GM06990 (cell line): ENCODE results near the gene PACRG.

Experiments used
- DNase-seq: peaks from one replicate; pipeline ENCODE4 v3.0.0-alpha.2; 2011; ENCODE audit not compliant: insufficient read length; ENCODE audit errors: extremely low read depth
- H3K27me3 ChIP-seq: replicated peaks from 2 replicates; pipeline ENCODE4 v1.6.0; 2011; ENCODE audit warnings: low read length; ENCODE audit not compliant: control insufficient read depth, insufficient read depth
- H3K36me3 ChIP-seq: 2 replicates; pipeline ENCODE4 v1.5.1; 2011; ENCODE audit warnings: low read length; ENCODE audit not compliant: control insufficient read depth, insufficient read depth
- H3K4me3 ChIP-seq: replicated peaks from 2 replicates; pipeline ENCODE4 v1.5.1; 2011; ENCODE audit warnings: low read depth, mild to moderate bottlenecking, control low read depth, low read length
- CTCF ChIP-seq: IDR thresholded peaks from 2 replicates; pipeline ENCODE4 v1.5.1; 2011; ENCODE audit warnings: low read length, control low read depth, mild to moderate bottlenecking, inconsistent platforms; ENCODE audit not compliant: insufficient read depth, poor library complexity, severe bottlenecking

The PACRG gene

DNA sequence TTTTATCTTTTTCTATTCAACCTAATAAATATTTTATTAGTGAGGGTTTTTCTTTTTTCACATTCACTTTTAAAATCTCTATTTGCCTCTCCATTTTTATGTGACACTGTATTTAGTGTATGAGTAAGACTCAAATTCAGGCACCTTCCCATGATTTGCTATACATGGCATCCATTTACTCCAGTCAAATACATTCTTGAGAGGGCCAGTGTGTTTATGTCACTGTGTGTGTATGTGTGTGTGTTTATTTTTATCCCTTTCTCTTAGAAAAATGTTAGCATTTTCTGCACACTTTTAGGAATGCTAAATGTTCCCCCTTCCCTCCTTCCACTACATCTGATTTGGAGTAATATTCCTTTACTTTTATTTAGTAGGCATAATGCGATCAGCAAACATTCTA, 290.0 kb downstream of the PACRG start:
- no peaks in the 10 kb centered on the region for H3K27me3 ChIP-seq
- no peak for DNase-seq
- no peaks in the 10 kb centered on the region for H3K36me3 ChIP-seq
- H3K4me3 ChIP-seq = no peak overlapping the region
- no peak for TF ChIP-seq CTCF

DNA sequence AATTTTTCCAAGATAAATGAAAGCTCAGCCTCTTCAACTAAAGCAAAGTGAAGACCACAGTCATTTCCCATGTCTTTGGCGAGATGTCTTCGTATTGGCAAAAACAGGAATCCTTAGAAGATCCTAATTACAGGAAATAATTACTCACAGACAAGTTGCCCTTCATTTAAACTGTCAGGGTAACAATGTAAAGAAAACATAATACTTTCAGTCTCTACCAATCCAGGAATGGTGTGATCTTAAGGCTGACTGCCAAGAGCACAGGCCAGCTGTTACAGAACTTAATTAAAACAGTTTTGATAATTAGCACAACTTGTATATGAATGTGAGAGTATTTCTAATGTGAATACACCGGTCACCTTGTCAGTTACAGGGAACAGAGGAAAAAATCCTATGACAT, 292.2 kb downstream of the PACRG start:
- DNase-seq = no peak
- TF ChIP-seq CTCF = no peak
- Histone ChIP-seq H3K4me3 (no peak overlapping the region), H3K27me3 (no peaks in the 10 kb centered on the region), H3K36me3 (no peaks in the 10 kb centered on the region)

GRCh38 chr6:163021054-163021453, 293.3 kb downstream of the PACRG start:
- H3K27me3 ChIP-seq = no peaks in the 10 kb centered on the region
- no peak for TF ChIP-seq CTCF
- no peak overlapping the region for H3K4me3 ChIP-seq
- DNase-seq = no peak
- no peaks in the 10 kb centered on the region for H3K36me3 ChIP-seq

- TF ChIP-seq CTCF = no peak
- no peak overlapping the region for H3K4me3 ChIP-seq
Observed at GRCh38 chr6:163023700-163024099, 295.9 kb downstream of the PACRG start.

GRCh38 chr6:163026893-163027292, 299.1 kb downstream of the PACRG start:
- no peak for DNase-seq
- no peaks in the 10 kb centered on the region for H3K36me3 ChIP-seq
- H3K4me3 ChIP-seq = no peak overlapping the region
- H3K27me3 ChIP-seq = no peaks in the 10 kb centered on the region
- no peak for TF ChIP-seq CTCF

More at GRCh38 chr6:163023700-163024099, 295.9 kb downstream of the PACRG start:
- Histone ChIP-seq H3K36me3 (no peaks in the 10 kb centered on the region), H3K27me3 (no peaks in the 10 kb centered on the region)
- DNase-seq = no peak

- TF ChIP-seq CTCF = no peak
- DNase-seq = no peak
- Histone ChIP-seq H3K36me3 (no peaks in the 10 kb centered on the region), H3K4me3 (no peak overlapping the region), H3K27me3 (no peaks in the 10 kb centered on the region)
Observed at GRCh38 chr6:163030980-163031379, 303.2 kb downstream of the PACRG start.
